Measurements from ENCODE around the gene ADM. TPM values are rescaled to one million over a fixed set of nuclear protein-coding genes. Genes with fewer than 3 reads are reported as not detected.

ADM gene
- polyA plus RNA-seq, 3 donors, result 9.5 to 224 (median 20.0) TPM

DNA sequence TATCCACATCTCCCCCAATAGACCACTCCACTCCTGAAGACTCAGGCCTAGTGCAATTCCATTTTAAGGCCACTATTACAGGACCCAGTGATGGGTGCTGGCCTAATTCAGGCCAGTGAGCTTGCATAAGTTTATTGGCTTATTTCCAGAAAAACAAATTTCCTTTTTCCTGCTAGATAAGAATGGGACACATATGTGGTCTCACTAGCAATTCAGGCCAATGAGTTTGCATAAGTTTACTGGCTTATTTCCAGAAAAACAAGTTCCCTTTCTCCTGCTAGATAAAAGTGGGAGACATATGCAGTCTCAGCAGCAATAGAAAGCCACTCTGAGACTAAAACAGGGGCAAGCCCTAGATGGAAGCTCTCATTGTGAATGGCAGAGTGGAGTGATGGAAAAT lies 22.4 kb downstream of the ADM start:
- H3K79me2 ChIP-seq (ENCODE audit: insufficient read depth, low read length), result no peaks in the 10 kb centered on the region
- Mint-ChIP-seq H3K27ac (peak overlapping the region in 3 of 7 donors; percentile 21 to 75 (median 31)), H3K27me3 (ENCODE audit: low read depth in 3 of 3) (peaks cover 0 to 6% (median 3%) of the 10 kb centered on the region in 3 donors)

DNA sequence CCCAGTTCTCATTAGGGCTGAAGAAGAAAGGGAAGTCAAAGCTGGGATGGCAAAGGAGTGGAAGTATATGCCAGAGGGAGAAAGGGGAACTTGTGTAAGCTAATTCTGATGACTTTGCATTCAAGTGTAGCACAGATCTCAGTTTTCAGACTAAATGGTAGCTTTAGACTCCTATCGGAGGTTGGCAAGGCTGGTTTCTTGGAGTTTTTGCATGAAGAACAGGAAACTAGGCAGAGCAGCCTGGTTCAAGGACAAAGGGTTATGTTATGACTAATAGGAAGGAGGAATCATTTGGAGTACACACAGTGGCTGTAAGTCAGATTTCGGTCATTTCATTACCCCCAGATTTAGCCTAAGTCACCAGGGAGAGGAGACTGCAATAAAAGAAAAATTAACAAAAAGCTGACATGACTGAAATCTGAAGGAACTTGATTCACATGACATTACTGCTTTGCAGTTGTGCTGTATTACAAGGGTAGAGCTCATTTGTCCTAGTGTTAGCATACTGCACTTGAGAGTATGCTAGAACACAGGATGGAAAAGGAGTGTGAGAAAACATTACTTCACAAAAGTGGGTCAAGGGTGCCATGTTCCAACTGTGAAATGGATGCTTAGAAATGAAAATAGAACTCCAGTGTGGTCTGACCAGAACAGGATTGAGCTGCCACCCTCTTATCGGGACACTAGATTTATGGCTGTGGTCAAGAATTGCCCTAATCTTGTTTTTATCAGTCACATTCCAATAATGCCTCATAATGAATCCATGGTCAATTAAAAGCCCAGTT lies 23.6 kb downstream of the ADM start:
- peaks cover 31 to 32% of the 10 kb centered on the region in 2 donors for H3K4me1 ChIP-seq (ENCODE audit: control insufficient read depth in 1 of 2, insufficient read depth in 2 of 2, low read length in 2 of 2)
- peak overlapping the region; percentile 44 to 90 (median 79) for H3K27ac Mint-ChIP-seq
- peaks cover 3 to 17% (median 6%) of the 10 kb centered on the region in 7 donors for H3K9me3 Mint-ChIP-seq
- H3K4me2 ChIP-seq (replicated peaks; ENCODE audit: extremely low read depth, low read length, poor library complexity, severe bottlenecking), result peak overlapping the region; percentile 5
- 0% methylated on average over 1 of the region's 3 CpGs for WGBS (ENCODE audit: insufficient coverage)
- H3K27ac ChIP-seq (ENCODE audit: low read depth in 1 of 2, low read length in 2 of 2), result peak overlapping the region in 1 of 2 donors; percentile 56
- no peak overlapping the region for H3K9ac ChIP-seq (ENCODE audit: insufficient read depth, low read length, poor library complexity, severe bottlenecking)
- H3K36me3 ChIP-seq (replicated peaks in 1 of 2; ENCODE audit: control insufficient read depth in 1 of 2, insufficient read depth in 2 of 2, low read length in 2 of 2), result no peaks in the 10 kb centered on the region
- intact Hi-C loops (cut with micrococcal nuclease), result loop anchor here in 1 of 2 donors (5.0 to 10.0 kb wide), 2 partner anchors 406 to 471 kb away; no protein-coding TSS in a partner anchor
- no peaks in the 10 kb centered on the region for H3K27me3 ChIP-seq (ENCODE audit: control insufficient read depth in 2 of 2, insufficient read depth in 2 of 2, low read length in 2 of 2)
- no peaks in the 10 kb centered on the region for H3K79me2 ChIP-seq (ENCODE audit: insufficient read depth, low read length)
- H3K4me3 Mint-ChIP-seq, result peak overlapping the region in 1 of 2 donors; percentile 66
- peaks cover 2 to 3% of the 10 kb centered on the region in 2 donors for H3K36me3 Mint-ChIP-seq
- TF ChIP-seq, protein P1, sequence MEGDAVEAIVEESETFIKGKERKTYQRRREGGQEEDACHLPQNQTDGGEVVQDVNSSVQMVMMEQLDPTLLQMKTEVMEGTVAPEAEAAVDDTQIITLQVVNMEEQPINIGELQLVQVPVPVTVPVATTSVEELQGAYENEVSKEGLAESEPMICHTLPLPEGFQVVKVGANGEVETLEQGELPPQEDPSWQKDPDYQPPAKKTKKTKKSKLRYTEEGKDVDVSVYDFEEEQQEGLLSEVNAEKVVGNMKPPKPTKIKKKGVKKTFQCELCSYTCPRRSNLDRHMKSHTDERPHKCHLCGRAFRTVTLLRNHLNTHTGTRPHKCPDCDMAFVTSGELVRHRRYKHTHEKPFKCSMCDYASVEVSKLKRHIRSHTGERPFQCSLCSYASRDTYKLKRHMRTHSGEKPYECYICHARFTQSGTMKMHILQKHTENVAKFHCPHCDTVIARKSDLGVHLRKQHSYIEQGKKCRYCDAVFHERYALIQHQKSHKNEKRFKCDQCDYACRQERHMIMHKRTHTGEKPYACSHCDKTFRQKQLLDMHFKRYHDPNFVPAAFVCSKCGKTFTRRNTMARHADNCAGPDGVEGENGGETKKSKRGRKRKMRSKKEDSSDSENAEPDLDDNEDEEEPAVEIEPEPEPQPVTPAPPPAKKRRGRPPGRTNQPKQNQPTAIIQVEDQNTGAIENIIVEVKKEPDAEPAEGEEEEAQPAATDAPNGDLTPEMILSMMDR (IDR thresholded peaks at IDR 0.05), result no peak
- no peak overlapping the region for H3K4me3 ChIP-seq (replicated peaks in 1 of 3; ENCODE audit: low read depth in 2 of 3, low read length in 3 of 3)
- H3K9me3 ChIP-seq (replicated peaks in 1 of 2; ENCODE audit: control insufficient read depth in 1 of 2, insufficient read depth in 1 of 2, low read length in 2 of 2), result no peaks in the 10 kb centered on the region
- DNase-seq, result peak; percentile 50 to 75 (median 72)
- peaks cover 3 to 4% (median 3%) of the 10 kb centered on the region in 3 donors for H3K27me3 Mint-ChIP-seq (ENCODE audit: low read depth in 3 of 3)
- no peak overlapping the region for H2AFZ ChIP-seq (ENCODE audit: insufficient read depth, low read depth, low read length, poor library complexity, severe bottlenecking)
- H3K4me1 Mint-ChIP-seq, result peaks cover 38% of the 10 kb centered on the region
- H4K20me1 ChIP-seq (ENCODE audit: insufficient read depth, low read length), result no peaks in the 10 kb centered on the region

More for the DNA sequence above, 22.4 kb downstream of the ADM start:
- Histone ChIP-seq H3K4me1 (ENCODE audit: control insufficient read depth in 1 of 2, insufficient read depth in 2 of 2, low read length in 2 of 2) (peaks cover 31 to 35% of the 10 kb centered on the region in 2 donors), H3K4me3 (replicated peaks in 1 of 3; ENCODE audit: low read depth in 2 of 3, low read length in 3 of 3) (peak overlapping the region in 1 of 3 experiments; percentile 8), H2AFZ (ENCODE audit: insufficient read depth, low read depth, low read length, poor library complexity, severe bottlenecking) (no peak overlapping the region), H3K27ac (ENCODE audit: low read depth in 1 of 2, low read length in 2 of 2) (peak overlapping the region in 1 of 2 donors; percentile 23), H3K4me2 (replicated peaks; ENCODE audit: extremely low read depth, low read length, poor library complexity, severe bottlenecking) (no peak overlapping the region), H3K27me3 (ENCODE audit: control insufficient read depth in 2 of 2, insufficient read depth in 2 of 2, low read length in 2 of 2) (no peaks in the 10 kb centered on the region), H3K9me3 (replicated peaks in 1 of 2; ENCODE audit: control insufficient read depth in 1 of 2, insufficient read depth in 1 of 2, low read length in 2 of 2) (no peaks in the 10 kb centered on the region), H4K20me1 (ENCODE audit: insufficient read depth, low read length) (no peaks in the 10 kb centered on the region), H3K9ac (ENCODE audit: insufficient read depth, low read length, poor library complexity, severe bottlenecking) (no peak overlapping the region), H3K36me3 (replicated peaks in 1 of 2; ENCODE audit: control insufficient read depth in 1 of 2, insufficient read depth in 2 of 2, low read length in 2 of 2) (no peaks in the 10 kb centered on the region)
- H3K9me3 Mint-ChIP-seq, result peaks cover 2 to 8% (median 4%) of the 10 kb centered on the region in 7 donors
- TF ChIP-seq, protein P1 (IDR thresholded peaks at IDR 0.05), result no peak
- intact Hi-C loops (cut with micrococcal nuclease), result loop anchor here in 1 of 2 donors (5.0 to 10.0 kb wide), 2 partner anchors 408 to 470 kb away; no protein-coding TSS in a partner anchor
- no peaks in the 10 kb centered on the region for H3K36me3 Mint-ChIP-seq
- DNase-seq, result peak in 2 of 3 donors; percentile 17 to 51
- peaks cover 43% of the 10 kb centered on the region for H3K4me1 Mint-ChIP-seq
- no peak overlapping the region for H3K4me3 Mint-ChIP-seq

Measured in CD14-positive monocyte (primary cell).